ENCODE results near the gene DRC3. TPM values are rescaled to one million over a fixed set of nuclear protein-coding genes. Genes with fewer than 3 reads are reported as not detected.

Gene DRC3
- total RNA-seq, 1 experiment from 2014 or later: 1.6 TPM

GRCh38 chr17:18017958-18018357 is 45.3 kb downstream of the DRC3 start:
- no peak for TF ChIP-seq CTCF (IDR thresholded peaks at IDR 0.05; ENCODE audit: insufficient read depth in 1 of 2, low read depth in 1 of 2, low read length in 1 of 2, severe bottlenecking in 1 of 2, unreplicated experiment in 1 of 2)
- Mint-ChIP-seq H3K4me3 (ENCODE audit: unreplicated experiment) (no peak overlapping the region), H3K36me3 (ENCODE audit: insufficient read depth, unreplicated experiment) (peaks cover 18% of the 10 kb centered on the region), H3K27ac (ENCODE audit: unreplicated experiment) (peak overlapping the region; percentile 55), H3K27me3 (ENCODE audit: insufficient read depth, unreplicated experiment) (no peaks in the 10 kb centered on the region), H3K4me1 (ENCODE audit: low read depth, unreplicated experiment) (peaks cover 7% of the 10 kb centered on the region), H3K9me3 (ENCODE audit: unreplicated experiment) (no peaks in the 10 kb centered on the region)
- no peak for DNase-seq
- CTCF ChIA-PET: interaction anchor here (0.7 to 1.3 kb wide), 2 partner anchors 15 to 99 kb away, joined by 3 read pairs; no protein-coding TSS in a partner anchor
- POLR2A ChIA-PET: no interaction called here
- no peaks in the 10 kb centered on the region; the same call in 1 of the 2 replicates for H3K36me3 ChIP-seq (ENCODE audit: control insufficient read depth, insufficient read depth, low read length)
- intact Hi-C loops (cut with micrococcal nuclease; ENCODE audit: unreplicated experiment): no loop called here
- BruUV-seq (replicated peaks): no TSS peak
- no peak overlapping the region for H3K4me3 ChIP-seq (ENCODE audit: low read depth, low read length)
- H3K27me3 ChIP-seq (replicated peaks; ENCODE audit: control insufficient read depth, insufficient read depth, low read length): no peaks in the 10 kb centered on the region
- H3K4me1 ChIP-seq: 0 out of 2 replicates have a peak, but pooled peaks cover 3% of the 10 kb centered on the region
- no peaks in the 10 kb centered on the region for H3K9me3 ChIP-seq

- Mint-ChIP-seq H3K36me3 (ENCODE audit: insufficient read depth, unreplicated experiment) (peaks cover 18% of the 10 kb centered on the region), H3K4me3 (ENCODE audit: unreplicated experiment) (no peak overlapping the region), H3K27ac (ENCODE audit: unreplicated experiment) (peak overlapping the region; percentile 55), H3K27me3 (ENCODE audit: insufficient read depth, unreplicated experiment) (no peaks in the 10 kb centered on the region), H3K4me1 (ENCODE audit: low read depth, unreplicated experiment) (peaks cover 7% of the 10 kb centered on the region), H3K9me3 (ENCODE audit: unreplicated experiment) (no peaks in the 10 kb centered on the region)
- Histone ChIP-seq H3K27me3 (replicated peaks; ENCODE audit: control insufficient read depth, insufficient read depth, low read length) (no peaks in the 10 kb centered on the region), H3K4me3 (ENCODE audit: low read depth, low read length) (no peak overlapping the region), H3K4me1 (0 out of 2 replicates have a peak, but pooled peaks cover 3% of the 10 kb centered on the region), H3K9me3 (no peaks in the 10 kb centered on the region), H3K36me3 (ENCODE audit: control insufficient read depth, insufficient read depth, low read length) (no peaks in the 10 kb centered on the region; the same call in 1 of the 2 replicates)
- CTCF ChIA-PET: interaction anchor here (0.7 to 1.3 kb wide), 3 partner anchors 15 to 99 kb away, joined by 3 read pairs; no protein-coding TSS in a partner anchor
- BruUV-seq (replicated peaks): no TSS peak
- DNase-seq: no peak
- no peak for TF ChIP-seq CTCF (IDR thresholded peaks at IDR 0.05; ENCODE audit: insufficient read depth in 1 of 2, low read depth in 1 of 2, low read length in 1 of 2, severe bottlenecking in 1 of 2, unreplicated experiment in 1 of 2)
- intact Hi-C loops (cut with micrococcal nuclease; ENCODE audit: unreplicated experiment): no loop called here
- POLR2A ChIA-PET: no interaction called here
These were observed 45.8 kb downstream of the DRC3 start for GRCh38 chr17:18018411-18018921.

- Mint-ChIP-seq H3K36me3 (ENCODE audit: insufficient read depth, unreplicated experiment) (peaks cover 14% of the 10 kb centered on the region), H3K9me3 (ENCODE audit: unreplicated experiment) (no peaks in the 10 kb centered on the region), H3K27ac (ENCODE audit: unreplicated experiment) (no peak overlapping the region), H3K27me3 (ENCODE audit: insufficient read depth, unreplicated experiment) (no peaks in the 10 kb centered on the region), H3K4me1 (ENCODE audit: low read depth, unreplicated experiment) (peaks cover 7% of the 10 kb centered on the region), H3K4me3 (ENCODE audit: unreplicated experiment) (no peak overlapping the region)
- ChIA-PET POLR2A (no interaction called here), CTCF (no interaction called here)
- no peaks in the 10 kb centered on the region for H3K27me3 ChIP-seq (replicated peaks; ENCODE audit: control insufficient read depth, insufficient read depth, low read length)
- H3K36me3 ChIP-seq (ENCODE audit: control insufficient read depth, insufficient read depth, low read length): no peaks in the 10 kb centered on the region; the same call in 1 of the 2 replicates
- intact Hi-C loops (cut with micrococcal nuclease; ENCODE audit: unreplicated experiment): no loop called here
- BruUV-seq (replicated peaks): no TSS peak
- no peaks in the 10 kb centered on the region for H3K9me3 ChIP-seq
- H3K4me1 ChIP-seq: 0 out of 2 replicates have a peak, but pooled peaks cover 3% of the 10 kb centered on the region
- TF ChIP-seq CTCF (IDR thresholded peaks at IDR 0.05; ENCODE audit: insufficient read depth in 1 of 2, low read depth in 1 of 2, low read length in 1 of 2, severe bottlenecking in 1 of 2, unreplicated experiment in 1 of 2): no peak
- H3K4me3 ChIP-seq (ENCODE audit: low read depth, low read length): no peak overlapping the region
- DNase-seq: no peak
These were observed 47.1 kb downstream of the DRC3 start for GRCh38 chr17:18019838-18020154.

Measured in Caco-2 (cell line).